BJ (cell line): Measurements from ENCODE around the gene MSH5. TPM values are rescaled to one million over a fixed set of nuclear protein-coding genes. Genes with fewer than 3 reads are reported as not detected.

Experiments
- CTCF ChIA-PET: fragments of 350-600 bp; formaldehyde crosslinking; extraction: SDS; loops from one replicate; lab custom pipeline; 2021; ENCODE audit warnings: antibody characterized with exemption, inconsistent platforms; lab: Yijun Ruan, JAX
- POLR2A ChIA-PET: fragments of 300-600 bp; sonication (Branson Sonifier 250); formaldehyde crosslinking; extraction: SDS; loops from one replicate; lab custom pipeline; 2021; ENCODE audit warnings: antibody characterized with exemption; lab: Charles Lee
- DNase-seq: peaks from one replicate; pipeline ENCODE4 v3.0.0-alpha.2; 2011; ENCODE audit warnings: low read depth
- H3K27me3 ChIP-seq: 2 replicates; pipeline ENCODE4 v1.6.0; 2011; ENCODE audit warnings: low read length; ENCODE audit not compliant: control insufficient read depth, insufficient read depth
- H3K36me3 ChIP-seq: 2 replicates; pipeline ENCODE4 v1.5.1; 2011; ENCODE audit warnings: low read length; ENCODE audit not compliant: control insufficient read depth, insufficient read depth
- H3K4me3 ChIP-seq: 2 replicates; pipeline ENCODE4 v1.5.1; 2011; ENCODE audit warnings: low read depth, mild to moderate bottlenecking, control low read depth, low read length
- polyA plus RNA-seq: library from polyadenylated mRNA; depleted of rRNA; stranded (reverse); fragments of >200 nt; gene quantifications from 2 replicates; pipeline ENCODE4 v1.2.3, GENCODE V29; 2011
- TF ChIP-seq, protein P1 (sequence below): IDR thresholded peaks from 2 replicates; pipeline ENCODE4 v1.5.1; 2011; ENCODE audit warnings: low read depth, mild to moderate bottlenecking, control low read depth, inconsistent platforms, low read length, moderate library complexity; ENCODE audit not compliant: insufficient read depth

Gene MSH5
- polyA plus RNA-seq, 1 experiment: 10.7 TPM

GRCh38 chr6:31727034-31727716 lies 12.6 kb upstream of the MSH5 start:
- Histone ChIP-seq H3K27me3 (no peaks in the 10 kb centered on the region), H3K4me3 (no peak overlapping the region), H3K36me3 (peaks cover 17% of the 10 kb centered on the region)
- ChIA-PET CTCF (interaction anchor here (0.6 to 4.6 kb wide), 3 partner anchors 16 to 103 kb away, joined by 3 to 28 read pairs (median 4); no protein-coding TSS in a partner anchor), POLR2A (no interaction called here)
- no peak for DNase-seq
- TF ChIP-seq, protein P1, sequence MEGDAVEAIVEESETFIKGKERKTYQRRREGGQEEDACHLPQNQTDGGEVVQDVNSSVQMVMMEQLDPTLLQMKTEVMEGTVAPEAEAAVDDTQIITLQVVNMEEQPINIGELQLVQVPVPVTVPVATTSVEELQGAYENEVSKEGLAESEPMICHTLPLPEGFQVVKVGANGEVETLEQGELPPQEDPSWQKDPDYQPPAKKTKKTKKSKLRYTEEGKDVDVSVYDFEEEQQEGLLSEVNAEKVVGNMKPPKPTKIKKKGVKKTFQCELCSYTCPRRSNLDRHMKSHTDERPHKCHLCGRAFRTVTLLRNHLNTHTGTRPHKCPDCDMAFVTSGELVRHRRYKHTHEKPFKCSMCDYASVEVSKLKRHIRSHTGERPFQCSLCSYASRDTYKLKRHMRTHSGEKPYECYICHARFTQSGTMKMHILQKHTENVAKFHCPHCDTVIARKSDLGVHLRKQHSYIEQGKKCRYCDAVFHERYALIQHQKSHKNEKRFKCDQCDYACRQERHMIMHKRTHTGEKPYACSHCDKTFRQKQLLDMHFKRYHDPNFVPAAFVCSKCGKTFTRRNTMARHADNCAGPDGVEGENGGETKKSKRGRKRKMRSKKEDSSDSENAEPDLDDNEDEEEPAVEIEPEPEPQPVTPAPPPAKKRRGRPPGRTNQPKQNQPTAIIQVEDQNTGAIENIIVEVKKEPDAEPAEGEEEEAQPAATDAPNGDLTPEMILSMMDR: no peak

- ChIA-PET CTCF (interaction anchor here (0.6 to 4.6 kb wide), 3 partner anchors 7 to 102 kb away, joined by 3 to 28 read pairs (median 8); partner anchors contain the start of gene LY6G6C), POLR2A (no interaction called here)
- Histone ChIP-seq H3K4me3 (peak overlapping the region; percentile 88), H3K27me3 (no peaks in the 10 kb centered on the region), H3K36me3 (peaks cover 17% of the 10 kb centered on the region)
- TF ChIP-seq, protein P1: no peak
- no peak for DNase-seq
Observed at GRCh38 chr6:31727717-31728671, 11.8 kb upstream of the MSH5 start.

DNA sequence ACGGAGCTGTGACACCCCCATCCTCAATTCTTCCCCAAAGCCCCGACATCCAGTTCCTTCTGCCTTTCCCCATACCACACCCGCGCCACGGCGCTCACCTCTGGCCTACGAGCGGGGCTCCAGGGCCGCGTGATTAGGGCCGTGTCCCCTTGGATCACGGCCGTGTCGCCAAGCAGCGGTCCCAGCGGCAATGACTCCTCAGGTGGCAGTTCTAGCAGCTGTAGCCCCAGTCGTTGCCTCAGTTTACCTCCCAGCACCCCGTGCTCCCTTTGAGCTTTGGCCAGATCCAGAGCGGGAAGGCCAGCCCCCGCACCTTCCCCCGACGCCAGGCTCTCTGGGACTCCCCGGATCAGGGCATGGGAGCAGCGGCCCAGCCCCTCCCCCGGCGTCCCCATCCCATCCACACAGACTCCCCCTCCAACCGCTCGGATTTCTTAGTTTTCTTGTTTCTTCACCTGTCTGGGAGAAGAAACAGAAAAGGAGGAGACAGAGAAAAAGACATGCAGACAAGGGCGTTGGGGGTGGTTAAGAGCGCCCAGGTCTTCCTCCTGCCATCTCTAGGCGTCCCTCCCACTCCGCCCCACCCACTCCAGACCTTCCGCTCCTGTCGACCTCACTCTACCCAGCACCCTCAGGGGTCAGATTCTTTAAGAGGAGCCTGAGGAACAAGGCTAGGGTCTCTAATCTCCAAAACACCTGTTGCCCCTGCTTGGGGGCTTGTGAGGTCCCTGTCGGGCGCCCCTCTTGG lies 10.9 kb upstream of the MSH5 start, which contains the start of gene DDAH2:
TSS of gene DDAH2 (minus strand) at position 533 of the 748 bp plus-strand sequence. CDS start at position 395, 138 bp downstream.
- TF ChIP-seq, protein P1: peak; percentile 55
- CTCF ChIA-PET: interaction anchor here (0.6 to 4.6 kb wide), 15 partner anchors 8 to 142 kb away, joined by 3 to 28 read pairs (median 6); partner anchors contain the start of genes LY6G6C, LY6G6D, MSH5 and VARS1
- POLR2A ChIA-PET: interaction anchor here (0.9 kb wide), 1 partner anchor 11 kb away, joined by 3 read pairs; the partner anchor contains the start of gene MSH5
- Histone ChIP-seq H3K36me3 (peaks cover 25% of the 10 kb centered on the region), H3K4me3 (peak within 1 kb of the TSS; percentile 88), H3K27me3 (no peaks in the 10 kb centered on the region)
- DNase-seq: no peak

- peak overlapping the region; percentile 88 for H3K4me3 ChIP-seq
- H3K27me3 ChIP-seq: no peaks in the 10 kb centered on the region
- ChIA-PET POLR2A (interaction anchor here (0.5 to 0.9 kb wide), 3 partner anchors 8 to 244 kb away, joined by 3 to 6 read pairs (median 4); partner anchors contain the start of gene MSH5), CTCF (interaction anchor here (0.6 to 4.6 kb wide), 16 partner anchors 8 to 141 kb away, joined by 3 to 28 read pairs (median 6); partner anchors contain the start of genes LY6G6C, LY6G6D, MSH5 and VARS1)
- TF ChIP-seq, protein P1: no peak
- DNase-seq: peak; percentile 58
- H3K36me3 ChIP-seq: peaks cover 26% of the 10 kb centered on the region
Observed at GRCh38 chr6:31729515-31729978, 10.3 kb upstream of the MSH5 start.
